ENCODE data around the gene LTV1.

LTV1 gene

DNA sequence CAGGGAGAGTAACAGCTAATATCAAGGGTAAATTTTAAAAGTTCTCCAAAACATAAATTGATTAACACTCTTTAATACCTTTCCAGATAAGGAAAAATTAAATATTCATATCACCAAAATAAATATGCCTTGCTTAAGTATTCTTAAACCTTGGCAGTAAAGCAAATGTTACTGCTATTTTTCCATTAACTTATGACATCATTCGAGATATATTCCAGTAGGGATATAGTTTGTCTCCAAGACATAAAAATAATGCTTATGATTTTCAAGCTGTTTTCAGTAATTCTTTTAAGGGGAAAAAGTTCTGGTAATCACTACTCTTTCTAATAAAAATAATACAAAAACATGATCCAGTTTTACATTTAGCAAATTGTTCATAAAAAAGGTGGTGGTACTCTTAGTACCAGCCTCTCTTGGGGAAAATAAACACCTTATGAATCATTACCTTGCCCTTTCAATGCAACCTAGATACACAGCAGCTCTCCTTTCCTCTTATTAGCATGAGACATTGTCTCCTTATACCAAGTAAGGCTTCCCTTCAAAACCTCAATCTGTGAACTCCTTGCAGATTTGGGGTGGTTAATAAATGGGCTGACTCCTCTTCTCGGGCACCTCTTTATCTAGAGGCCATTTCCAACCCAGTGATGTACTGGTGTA is 31.5 kb upstream of the LTV1 start:
- Histone ChIP-seq H3K27ac (ENCODE audit: low read depth, low read length, severe bottlenecking) (no peak overlapping the region), H3K9me3 (ENCODE audit: control insufficient read depth, low read length) (peaks cover 4% of the 10 kb centered on the region), H3K36me3 (ENCODE audit: control insufficient read depth, insufficient read depth, low read length) (peaks cover 49% of the 10 kb centered on the region), H3K4me1 (ENCODE audit: control insufficient read depth, insufficient read depth, low read length, poor library complexity, severe bottlenecking) (no peaks in the 10 kb centered on the region), H3K4me3 (ENCODE audit: extremely low read depth, insufficient read depth, low read length, poor library complexity, severe bottlenecking) (no peak overlapping the region)
- WGBS, 2 experiments (ENCODE audit: insufficient coverage in 2 of 2): 100% methylated on average over 1 of the region's 2 CpGs; no CpG with 5 or more reads in 1 of the 2 experiments

DNA sequence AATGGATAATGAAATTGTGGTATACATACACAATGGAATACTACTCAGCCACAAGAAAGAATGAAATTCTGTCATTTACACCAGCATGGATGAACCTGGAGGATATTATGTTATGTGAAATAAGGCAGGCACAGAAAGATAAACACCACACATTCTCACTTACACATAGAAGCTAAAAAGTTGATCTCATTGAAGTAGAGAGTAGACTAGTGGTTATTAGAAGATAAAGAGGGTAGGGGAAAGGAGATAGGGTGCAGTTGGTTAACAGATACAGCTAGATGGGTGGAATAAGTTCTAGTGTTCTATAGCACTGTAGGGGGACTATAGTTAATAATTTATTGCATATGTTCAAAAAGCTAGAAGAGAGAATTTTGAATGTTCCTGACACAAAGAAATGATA is 25.5 kb upstream of the LTV1 start:
- H3K9me3 ChIP-seq (ENCODE audit: control insufficient read depth, low read length): no peaks in the 10 kb centered on the region
- H3K27ac ChIP-seq (ENCODE audit: low read depth, low read length, severe bottlenecking): no peak overlapping the region
- H3K36me3 ChIP-seq (ENCODE audit: control insufficient read depth, insufficient read depth, low read length): peaks cover 52% of the 10 kb centered on the region
- H3K4me1 ChIP-seq (ENCODE audit: control insufficient read depth, insufficient read depth, low read length, poor library complexity, severe bottlenecking): peaks cover 1% of the 10 kb centered on the region
- no peak overlapping the region for H3K4me3 ChIP-seq (ENCODE audit: extremely low read depth, insufficient read depth, low read length, poor library complexity, severe bottlenecking)

DNA sequence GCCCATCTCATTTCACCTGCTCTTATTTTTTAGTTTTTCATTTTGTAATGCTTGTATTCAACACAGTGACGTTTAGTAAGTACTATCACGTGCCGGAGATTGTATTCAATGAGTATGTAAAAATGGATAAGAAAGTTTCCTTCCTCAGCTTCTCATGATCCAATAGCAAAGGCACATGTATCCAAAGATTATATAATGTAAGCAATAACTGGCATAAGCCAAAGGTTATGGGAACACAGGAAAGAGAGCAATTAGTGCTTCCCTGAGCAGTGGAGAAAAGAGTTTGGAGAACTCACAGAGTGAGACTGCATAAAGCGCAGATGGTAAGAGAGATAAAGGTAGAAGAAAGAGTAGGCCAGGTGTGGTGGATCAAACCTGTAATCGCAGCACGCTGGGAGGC is 21.8 kb upstream of the LTV1 start:
- Histone ChIP-seq H3K27ac (ENCODE audit: low read depth, low read length, severe bottlenecking) (no peak overlapping the region), H3K36me3 (ENCODE audit: control insufficient read depth, insufficient read depth, low read length) (peaks cover 44% of the 10 kb centered on the region), H3K9me3 (ENCODE audit: control insufficient read depth, low read length) (no peaks in the 10 kb centered on the region), H3K4me1 (ENCODE audit: control insufficient read depth, insufficient read depth, low read length, poor library complexity, severe bottlenecking) (peaks cover 6% of the 10 kb centered on the region), H3K4me3 (ENCODE audit: extremely low read depth, insufficient read depth, low read length, poor library complexity, severe bottlenecking) (no peak overlapping the region)
- WGBS, 2 experiments (ENCODE audit: insufficient coverage in 2 of 2): 95 to 100% methylated on average over 2 of the region's 6 CpGs

DNA sequence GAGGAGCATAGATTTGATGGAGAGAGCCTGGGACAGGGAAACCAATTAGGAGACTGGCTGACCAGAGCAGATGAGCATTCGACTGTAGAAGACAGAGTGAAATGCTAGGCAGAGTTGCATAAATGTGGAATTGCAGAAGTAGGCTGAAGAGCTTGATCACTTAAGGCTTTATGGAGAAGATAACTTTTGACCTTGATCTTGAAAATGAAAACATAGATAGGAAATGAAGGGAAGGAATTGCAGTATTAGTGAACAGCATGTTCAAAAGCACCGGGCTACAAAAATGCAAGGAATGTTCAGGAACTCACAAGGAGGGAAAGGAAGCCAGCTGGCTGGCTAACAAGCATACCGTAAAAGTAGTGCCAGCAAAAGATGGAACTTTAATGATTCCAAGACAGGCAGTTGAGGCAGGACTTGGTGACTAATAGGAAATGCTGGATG is 20.5 kb upstream of the LTV1 start:
- no peak overlapping the region for H3K4me3 ChIP-seq (ENCODE audit: extremely low read depth, insufficient read depth, low read length, poor library complexity, severe bottlenecking)
- 75 to 82% methylated on average over 3 of the region's 3 CpGs for WGBS, 2 experiments (ENCODE audit: insufficient coverage in 2 of 2)
- H3K9me3 ChIP-seq (ENCODE audit: control insufficient read depth, low read length): no peaks in the 10 kb centered on the region
- H3K27ac ChIP-seq (ENCODE audit: low read depth, low read length, severe bottlenecking): no peak overlapping the region
- H3K4me1 ChIP-seq (ENCODE audit: control insufficient read depth, insufficient read depth, low read length, poor library complexity, severe bottlenecking): peaks cover 6% of the 10 kb centered on the region
- H3K36me3 ChIP-seq (ENCODE audit: control insufficient read depth, insufficient read depth, low read length): peaks cover 37% of the 10 kb centered on the region

DNA sequence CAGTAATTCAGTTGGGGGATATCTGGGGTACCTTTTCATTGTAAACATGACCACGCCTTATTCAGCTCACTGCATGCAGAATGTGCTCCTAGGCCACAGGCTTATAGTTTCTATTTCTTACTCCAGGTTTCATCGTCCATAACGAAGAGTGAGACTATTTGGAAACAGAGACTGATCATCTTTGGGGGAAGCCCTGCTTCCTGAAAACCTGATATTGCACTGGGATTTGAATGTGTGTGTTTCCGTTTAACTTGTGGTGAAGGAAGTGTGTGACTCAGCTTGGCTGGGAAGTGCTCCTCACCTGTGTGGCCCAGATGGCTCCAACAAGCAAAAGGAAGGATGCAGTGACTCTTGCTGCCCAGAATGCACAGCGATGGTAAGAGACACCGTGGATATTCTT is 19.6 kb upstream of the LTV1 start:
- Histone ChIP-seq H3K27ac (ENCODE audit: low read depth, low read length, severe bottlenecking) (no peak overlapping the region), H3K9me3 (ENCODE audit: control insufficient read depth, low read length) (no peaks in the 10 kb centered on the region), H3K36me3 (ENCODE audit: control insufficient read depth, insufficient read depth, low read length) (peaks cover 32% of the 10 kb centered on the region), H3K4me1 (ENCODE audit: control insufficient read depth, insufficient read depth, low read length, poor library complexity, severe bottlenecking) (peaks cover 6% of the 10 kb centered on the region), H3K4me3 (ENCODE audit: extremely low read depth, insufficient read depth, low read length, poor library complexity, severe bottlenecking) (no peak overlapping the region)
- 93 to 95% methylated on average over 3 to 4 of the region's 6 CpGs for WGBS, 2 experiments (ENCODE audit: insufficient coverage in 2 of 2)

DNA sequence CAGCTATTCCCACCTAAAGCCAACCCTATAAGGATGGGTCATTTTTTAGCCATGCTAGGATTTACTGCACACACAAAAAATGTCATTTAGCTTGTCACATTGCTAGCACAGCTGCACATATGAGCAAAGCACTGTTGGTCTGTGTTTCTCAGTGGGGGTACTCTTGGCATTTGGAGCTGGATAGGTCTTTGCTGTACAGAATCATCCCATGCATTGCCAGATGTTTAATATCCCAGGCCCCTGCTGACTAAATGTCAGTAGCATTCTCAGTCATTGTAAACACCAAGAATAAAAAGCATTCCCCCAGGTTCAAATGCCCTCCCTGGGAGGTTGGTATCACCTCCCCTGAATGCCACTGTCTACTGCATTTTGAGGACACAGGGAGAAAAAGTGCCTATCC is 14.6 kb upstream of the LTV1 start:
- no peak overlapping the region for H3K27ac ChIP-seq (ENCODE audit: low read depth, low read length, severe bottlenecking)
- H3K36me3 ChIP-seq (ENCODE audit: control insufficient read depth, insufficient read depth, low read length): peaks cover 21% of the 10 kb centered on the region

DNA sequence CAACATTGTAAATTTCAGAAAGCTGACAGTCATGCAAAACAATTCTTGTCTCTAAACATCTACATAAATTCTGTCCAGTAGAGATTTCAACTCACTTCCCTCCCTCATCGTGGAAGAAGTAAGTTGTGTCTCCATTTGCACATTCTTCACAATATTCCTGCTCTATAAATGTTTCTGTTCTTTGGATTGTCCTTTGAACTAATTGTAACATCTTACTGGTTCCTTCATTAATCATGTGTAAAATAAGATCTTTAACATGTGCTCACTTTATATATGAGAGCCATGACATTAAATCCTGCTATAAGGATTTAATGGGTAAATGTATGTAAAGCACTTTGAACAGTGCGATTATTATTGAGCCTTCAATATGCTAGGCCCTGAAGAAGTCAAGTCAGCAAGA is 7.0 kb upstream of the LTV1 start:
- no peak overlapping the region for H3K4me3 ChIP-seq (ENCODE audit: extremely low read depth, insufficient read depth, low read length, poor library complexity, severe bottlenecking)
- H3K27ac ChIP-seq (ENCODE audit: low read depth, low read length, severe bottlenecking): no peak overlapping the region
- WGBS, 2 experiments (ENCODE audit: insufficient coverage in 2 of 2): 89 to 100% methylated on average over 1 of the region's 2 CpGs
- H3K4me1 ChIP-seq (ENCODE audit: control insufficient read depth, insufficient read depth, low read length, poor library complexity, severe bottlenecking): no peaks in the 10 kb centered on the region
- H3K36me3 ChIP-seq (ENCODE audit: control insufficient read depth, insufficient read depth, low read length): no peaks in the 10 kb centered on the region
- no peaks in the 10 kb centered on the region for H3K9me3 ChIP-seq (ENCODE audit: control insufficient read depth, low read length)

More for the DNA sequence above, 14.6 kb upstream of the LTV1 start:
- Histone ChIP-seq H3K9me3 (ENCODE audit: control insufficient read depth, low read length) (no peaks in the 10 kb centered on the region), H3K4me3 (ENCODE audit: extremely low read depth, insufficient read depth, low read length, poor library complexity, severe bottlenecking) (no peak overlapping the region), H3K4me1 (ENCODE audit: control insufficient read depth, insufficient read depth, low read length, poor library complexity, severe bottlenecking) (no peaks in the 10 kb centered on the region)

DNA sequence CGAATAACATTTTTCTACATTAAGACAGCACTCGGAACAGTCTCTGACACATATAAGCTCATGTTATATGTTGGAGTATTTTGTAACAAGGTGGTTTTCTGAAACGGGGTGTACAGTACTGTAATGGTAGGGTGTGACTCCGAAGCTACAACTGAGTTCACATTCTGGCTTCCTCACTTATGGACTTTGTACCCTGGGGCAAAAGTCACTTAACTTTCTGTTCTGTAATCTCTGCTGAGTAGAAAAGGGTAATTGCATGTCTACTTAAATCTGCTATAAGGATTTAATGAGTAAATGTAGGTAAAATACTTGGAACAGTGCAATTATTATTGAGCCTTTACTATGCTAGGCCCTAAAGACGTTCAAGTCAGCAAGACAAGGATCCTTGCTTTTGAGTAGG is 4.7 kb upstream of the LTV1 start:
- 90 to 100% methylated on average over 1 to 3 of the region's 5 CpGs for WGBS, 2 experiments (ENCODE audit: insufficient coverage in 2 of 2)
- Histone ChIP-seq H3K4me3 (ENCODE audit: extremely low read depth, insufficient read depth, low read length, poor library complexity, severe bottlenecking) (no peak overlapping the region), H3K36me3 (ENCODE audit: control insufficient read depth, insufficient read depth, low read length) (no peaks in the 10 kb centered on the region), H3K4me1 (ENCODE audit: control insufficient read depth, insufficient read depth, low read length, poor library complexity, severe bottlenecking) (no peaks in the 10 kb centered on the region), H3K27ac (ENCODE audit: low read depth, low read length, severe bottlenecking) (no peak overlapping the region), H3K9me3 (ENCODE audit: control insufficient read depth, low read length) (no peaks in the 10 kb centered on the region)

DNA sequence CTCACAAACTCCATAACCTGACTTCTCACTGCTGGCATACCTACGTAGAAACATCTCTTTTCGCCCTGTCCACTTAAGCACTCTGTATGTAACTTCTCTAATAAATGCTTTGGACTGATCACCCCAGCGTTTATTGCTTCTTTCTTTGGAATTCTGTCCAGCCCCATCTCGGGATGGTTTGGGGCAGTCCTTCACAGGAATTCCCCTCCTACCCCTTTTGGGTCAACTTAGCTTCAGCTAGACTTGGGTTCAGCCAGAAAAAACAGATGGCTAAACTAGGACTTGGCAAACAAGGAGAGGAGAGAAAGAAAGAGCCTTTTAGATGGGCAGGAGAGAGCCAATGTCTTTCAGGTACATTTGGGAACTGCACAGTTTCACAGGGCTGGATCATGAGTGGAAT is 3.9 kb upstream of the LTV1 start:
- 83 to 89% methylated on average over 3 to 4 of the region's 4 CpGs for WGBS, 2 experiments (ENCODE audit: insufficient coverage in 2 of 2)
- Histone ChIP-seq H3K4me3 (ENCODE audit: extremely low read depth, insufficient read depth, low read length, poor library complexity, severe bottlenecking) (no peak overlapping the region), H3K27ac (ENCODE audit: low read depth, low read length, severe bottlenecking) (no peak overlapping the region)

DNA sequence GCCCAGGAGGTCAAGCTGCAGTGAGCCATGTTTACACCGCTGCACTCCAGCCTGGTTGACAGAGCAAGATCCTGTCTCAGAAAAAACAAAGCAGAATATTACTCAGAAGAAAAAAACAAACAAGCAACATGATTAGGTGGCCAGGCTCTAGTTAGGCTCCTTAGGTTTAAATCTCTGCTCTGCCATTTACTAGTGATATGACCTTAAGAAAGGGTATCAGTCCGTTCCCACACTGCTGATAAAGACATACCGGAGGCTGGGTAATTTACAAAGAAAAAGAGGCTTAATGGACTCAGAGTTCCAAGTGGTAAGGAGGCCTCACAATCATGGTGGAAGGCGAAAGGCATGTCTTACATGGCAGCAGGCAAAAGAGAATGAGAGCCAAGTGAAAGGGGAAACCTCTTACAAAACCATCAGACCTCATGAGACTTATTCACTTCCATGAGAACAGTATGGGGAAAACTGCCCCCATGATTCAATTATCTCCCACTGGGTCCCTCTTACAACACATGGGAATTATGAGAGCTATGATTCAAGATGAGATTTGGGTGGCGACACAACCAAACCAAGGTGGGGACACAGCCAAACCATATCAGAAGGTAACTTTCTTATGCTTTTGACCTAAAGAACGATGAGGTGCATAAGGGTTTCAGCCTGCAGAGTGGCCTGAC is 2.4 kb upstream of the LTV1 start:
- 93 to 95% methylated on average over 3 to 4 of the region's 6 CpGs for WGBS, 2 experiments (ENCODE audit: insufficient coverage in 2 of 2)
- Histone ChIP-seq H3K4me3 (ENCODE audit: extremely low read depth, insufficient read depth, low read length, poor library complexity, severe bottlenecking) (no peak overlapping the region), H3K4me1 (ENCODE audit: control insufficient read depth, insufficient read depth, low read length, poor library complexity, severe bottlenecking) (no peaks in the 10 kb centered on the region), H3K9me3 (ENCODE audit: control insufficient read depth, low read length) (no peaks in the 10 kb centered on the region), H3K36me3 (ENCODE audit: control insufficient read depth, insufficient read depth, low read length) (peaks cover 17% of the 10 kb centered on the region), H3K27ac (ENCODE audit: low read depth, low read length, severe bottlenecking) (no peak overlapping the region)

More for the DNA sequence above, 3.9 kb upstream of the LTV1 start:
- Histone ChIP-seq H3K9me3 (ENCODE audit: control insufficient read depth, low read length) (no peaks in the 10 kb centered on the region), H3K36me3 (ENCODE audit: control insufficient read depth, insufficient read depth, low read length) (peaks cover 1% of the 10 kb centered on the region), H3K4me1 (ENCODE audit: control insufficient read depth, insufficient read depth, low read length, poor library complexity, severe bottlenecking) (no peaks in the 10 kb centered on the region)

DNA sequence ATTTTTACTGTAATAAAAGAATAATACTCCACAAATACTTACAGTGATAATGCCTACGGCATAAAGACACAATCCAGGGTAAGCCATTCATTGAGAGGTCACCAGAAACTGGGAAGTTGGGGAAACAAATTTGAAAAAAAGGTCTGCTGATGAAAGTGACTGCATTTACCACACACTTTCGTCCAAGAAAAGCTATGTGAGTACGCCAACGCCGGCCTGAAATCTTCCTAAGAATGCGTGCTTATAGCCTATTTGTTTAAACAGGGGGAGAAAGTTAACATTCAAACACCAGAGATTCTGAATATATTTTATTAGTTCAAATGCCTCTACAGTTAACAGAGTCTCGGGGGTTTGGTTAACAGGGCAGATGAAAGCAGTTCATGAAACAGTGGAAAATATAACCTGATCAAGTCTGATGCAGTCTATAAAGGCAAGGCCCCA is 657 bp upstream of the LTV1 start:
- peaks cover 34% of the 10 kb centered on the region for H3K36me3 ChIP-seq (ENCODE audit: control insufficient read depth, insufficient read depth, low read length)
- H3K27ac ChIP-seq (ENCODE audit: low read depth, low read length, severe bottlenecking): peak overlapping the region; percentile 94
- no peaks in the 10 kb centered on the region for H3K4me1 ChIP-seq (ENCODE audit: control insufficient read depth, insufficient read depth, low read length, poor library complexity, severe bottlenecking)
- 70% methylated on average over 5 of the region's 7 CpGs; no CpG with 5 or more reads in 1 of the 2 experiments for WGBS, 2 experiments (ENCODE audit: insufficient coverage in 2 of 2)
- H3K4me3 ChIP-seq (ENCODE audit: extremely low read depth, insufficient read depth, low read length, poor library complexity, severe bottlenecking): peak overlapping the region; percentile 89
- H3K9me3 ChIP-seq (ENCODE audit: control insufficient read depth, low read length): no peaks in the 10 kb centered on the region

Measured in mesodermal cell (in vitro differentiated cells).